GM19099 (cell line): ENCODE data around the gene FOCAD.

ENCODE experiments used
- POLR2A ChIP-seq: IDR thresholded peaks from 3 replicates; pipeline ENCODE4 v1.6.1; 2011; ENCODE audit warnings: low read depth; ENCODE audit not compliant: insufficient read length; ENCODE audit errors: extremely low read depth

The FOCAD gene

DNA sequence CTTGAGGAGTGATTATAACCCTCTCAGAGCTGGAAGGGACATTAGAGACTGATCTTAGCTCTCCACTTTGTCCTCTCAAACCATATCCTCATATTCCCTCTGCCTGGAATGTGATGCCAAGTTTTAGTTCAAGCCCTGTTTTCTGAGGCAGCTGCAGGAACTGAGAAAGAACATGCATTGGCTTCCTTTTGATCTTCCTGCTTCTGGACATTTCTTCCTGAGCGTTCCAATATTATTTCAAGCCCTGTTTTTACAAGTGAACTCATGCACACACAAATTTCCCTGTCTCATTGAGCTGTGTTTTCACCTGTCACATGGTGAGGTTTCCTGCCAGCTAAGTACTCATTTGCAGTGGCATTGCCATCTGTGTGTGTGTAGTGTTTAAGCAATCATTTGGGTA, 17.0 kb downstream of the FOCAD start:
- TF ChIP-seq POLR2A, result no peak

DNA sequence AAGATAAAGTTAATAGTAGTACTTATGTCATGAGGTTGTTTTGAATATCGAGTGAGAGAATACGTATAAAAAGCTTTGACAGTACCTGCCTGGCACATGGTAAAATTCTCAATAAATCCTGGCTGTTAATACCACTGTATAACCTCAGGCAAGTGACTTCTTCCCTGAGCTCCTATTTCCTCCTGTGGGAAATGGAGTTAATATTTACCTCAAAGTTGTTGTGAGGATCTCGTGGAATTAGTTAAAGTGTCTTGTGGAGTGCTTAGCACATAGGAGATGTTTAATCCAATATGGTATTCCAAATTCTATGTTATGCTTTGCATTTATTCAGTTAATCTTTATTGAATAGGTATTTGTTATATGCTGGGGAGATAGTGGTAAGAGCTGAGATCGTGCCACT, 18.5 kb downstream of the FOCAD start:
- no peak for TF ChIP-seq POLR2A

- TF ChIP-seq POLR2A, result no peak
These were observed 19.1 kb downstream of the FOCAD start for GRCh38 chr9:20703146-20703545.

GRCh38 chr9:20707708-20708107, 23.6 kb downstream of the FOCAD start:
- TF ChIP-seq POLR2A, result no peak

GRCh38 chr9:20713172-20713571, 29.1 kb downstream of the FOCAD start:
- no peak for TF ChIP-seq POLR2A

DNA sequence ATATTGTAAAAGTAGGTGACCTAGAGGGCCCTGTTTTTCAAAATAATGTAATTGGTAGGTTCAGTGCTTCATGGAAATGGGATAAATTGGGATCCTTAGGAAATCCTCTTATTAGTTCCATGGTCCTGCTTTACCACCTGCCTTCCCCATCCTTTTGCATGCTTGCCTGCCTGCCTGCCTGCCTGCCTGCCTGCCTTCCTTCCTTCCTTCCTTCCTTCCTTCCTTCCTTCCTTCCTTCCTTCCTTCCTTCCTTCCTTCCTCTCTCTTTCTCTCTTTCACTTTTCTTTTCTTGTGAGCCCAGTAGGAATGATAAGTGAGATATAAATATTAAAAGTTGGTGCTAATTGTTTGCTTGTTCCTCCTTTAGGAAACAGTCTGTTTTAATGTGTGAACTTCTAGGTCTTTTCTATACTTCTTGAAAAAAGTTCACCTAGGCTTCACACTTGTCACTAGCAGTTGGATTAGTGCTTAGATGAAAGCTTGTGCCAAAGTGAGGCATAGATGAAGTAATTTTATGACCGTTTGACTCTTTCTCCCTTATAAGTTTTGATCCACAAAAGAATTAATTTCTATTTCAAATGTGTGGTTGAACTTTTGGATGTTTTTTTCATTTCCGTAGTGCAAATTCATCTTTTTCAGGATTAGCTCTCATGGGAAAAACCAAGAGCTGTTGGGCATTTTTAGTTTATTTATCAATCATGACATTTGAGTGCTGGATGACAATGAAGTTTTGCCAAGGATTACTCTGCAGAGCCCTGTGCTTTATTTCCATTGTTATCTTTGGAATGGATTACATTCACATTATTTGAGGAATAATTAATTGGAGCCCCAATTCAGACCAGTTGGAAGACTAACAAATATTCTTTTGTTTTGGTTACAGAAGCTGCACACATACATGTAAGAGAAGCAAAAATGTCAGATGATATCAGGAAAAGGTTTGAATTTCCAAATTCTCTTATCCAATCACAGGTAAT, 30.7 kb downstream of the FOCAD start:
- no peak for TF ChIP-seq POLR2A

- TF ChIP-seq POLR2A, result no peak
These were observed 38.2 kb downstream of the FOCAD start for GRCh38 chr9:20722221-20722620.

- no peak for TF ChIP-seq POLR2A
These were observed 41.6 kb downstream of the FOCAD start for GRCh38 chr9:20725675-20726074.

- TF ChIP-seq POLR2A, result no peak
These were observed 42.1 kb downstream of the FOCAD start for GRCh38 chr9:20726144-20726543.

DNA sequence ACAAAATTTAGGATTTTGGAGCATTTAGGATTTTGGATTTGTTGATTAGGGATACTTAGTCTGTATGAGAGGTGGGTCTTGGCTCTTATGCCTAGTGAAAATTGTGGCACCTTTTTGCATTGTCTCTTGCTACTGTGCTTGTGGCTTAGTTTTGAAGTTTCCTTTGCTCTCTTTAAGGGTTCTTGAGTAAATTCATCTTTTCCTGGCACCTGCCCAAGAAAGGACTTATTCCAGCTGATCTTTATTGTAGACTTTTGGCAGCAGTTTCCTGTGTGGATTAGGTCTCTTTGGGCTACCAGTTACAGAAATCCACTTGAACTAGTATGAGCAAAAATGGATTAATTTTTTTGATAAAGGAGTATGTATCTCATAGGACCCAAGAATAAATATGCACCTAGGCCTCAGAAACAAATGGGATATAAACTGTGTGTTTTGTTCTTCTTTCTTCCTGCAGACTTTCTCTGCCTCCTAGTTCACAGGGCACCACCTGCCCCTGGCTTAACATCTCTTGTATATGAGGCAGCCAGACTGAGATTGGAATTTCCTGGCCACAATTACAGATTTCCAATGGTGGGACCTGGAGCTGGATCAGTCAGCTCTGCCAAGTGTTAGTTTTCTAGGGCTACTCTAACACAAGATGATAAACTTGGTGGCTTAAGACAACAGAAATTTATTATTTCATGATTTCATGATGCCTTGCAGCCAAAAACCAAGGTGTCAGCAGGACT, 44.6 kb downstream of the FOCAD start:
- TF ChIP-seq POLR2A, result no peak

GRCh38 chr9:20729523-20729922, 45.5 kb downstream of the FOCAD start:
- no peak for TF ChIP-seq POLR2A

DNA sequence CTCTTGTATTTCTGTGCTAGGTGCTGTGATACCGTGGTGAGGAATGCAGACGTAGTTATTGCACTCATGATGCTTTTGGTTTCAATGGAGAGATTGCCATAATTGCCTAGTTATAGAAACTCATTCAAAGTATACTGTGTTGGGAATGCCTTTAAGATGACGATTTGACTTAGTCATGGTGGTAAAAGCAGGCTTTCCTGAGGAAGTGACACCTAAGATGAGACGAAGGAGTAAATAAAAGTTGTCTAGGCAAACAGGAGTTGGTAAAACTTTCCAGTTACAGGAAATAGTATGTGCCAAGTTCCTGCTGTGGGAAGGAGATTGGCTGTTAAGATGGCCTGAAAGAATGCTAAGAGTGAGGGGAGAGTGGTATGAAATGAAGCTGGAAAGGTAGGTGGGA, 48.1 kb downstream of the FOCAD start:
- no peak for TF ChIP-seq POLR2A

- no peak for TF ChIP-seq POLR2A
These were observed 50.2 kb downstream of the FOCAD start for GRCh38 chr9:20734275-20734674.

- no peak for TF ChIP-seq POLR2A
These were observed 56.2 kb downstream of the FOCAD start for GRCh38 chr9:20740304-20740703.

- no peak for TF ChIP-seq POLR2A
These were observed 57.0 kb downstream of the FOCAD start for GRCh38 chr9:20740929-20741582.

DNA sequence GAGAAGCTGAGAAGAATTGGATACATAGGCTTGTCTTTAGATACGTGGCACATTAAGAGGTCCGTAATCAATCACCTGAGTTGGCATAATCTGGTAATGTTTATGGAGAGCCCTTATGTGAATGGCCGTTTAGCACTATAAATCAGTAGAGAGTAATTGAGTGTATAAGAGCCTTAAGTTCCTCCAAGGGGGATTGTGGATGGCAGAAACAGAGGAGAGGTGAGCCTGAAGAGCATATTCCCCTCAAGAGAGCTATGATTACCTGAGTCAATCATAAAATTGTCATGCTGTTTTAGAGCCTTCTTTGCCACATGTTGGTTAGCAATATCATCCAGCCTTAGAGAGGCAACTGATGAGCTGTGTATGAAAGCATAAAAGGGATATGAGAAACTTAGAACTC, 58.8 kb downstream of the FOCAD start:
- TF ChIP-seq POLR2A, result no peak

DNA sequence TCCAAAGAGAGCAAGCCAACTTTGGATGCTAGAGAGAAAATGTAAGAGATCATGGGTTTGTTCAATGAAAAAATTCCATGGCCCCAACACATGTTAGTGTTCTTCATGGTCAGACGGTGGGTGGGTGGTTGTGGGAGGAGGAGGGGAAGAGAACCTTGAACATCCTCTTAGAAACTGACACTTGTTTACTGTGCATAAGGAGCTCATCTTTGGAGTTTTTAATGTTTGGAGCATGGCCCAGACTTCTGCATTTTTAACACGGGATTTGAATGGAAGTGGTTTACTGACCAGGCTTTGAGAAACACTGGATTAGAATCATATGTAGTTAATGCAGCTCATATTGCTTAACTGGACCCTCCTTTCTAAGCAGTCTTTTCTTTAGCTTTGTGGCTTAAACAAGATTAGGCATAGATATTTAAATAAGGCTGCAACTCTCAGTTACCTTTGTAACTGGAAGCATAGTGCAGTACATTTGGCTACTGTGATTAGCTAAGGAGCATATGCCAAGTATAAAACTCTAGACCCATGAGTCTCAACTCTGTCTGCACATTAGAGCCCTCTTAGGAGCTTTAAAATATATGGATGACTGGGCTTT, 60.1 kb downstream of the FOCAD start:
- TF ChIP-seq POLR2A, result no peak
